ENCODE data around the gene TMEM231.

The TMEM231 gene

DNA sequence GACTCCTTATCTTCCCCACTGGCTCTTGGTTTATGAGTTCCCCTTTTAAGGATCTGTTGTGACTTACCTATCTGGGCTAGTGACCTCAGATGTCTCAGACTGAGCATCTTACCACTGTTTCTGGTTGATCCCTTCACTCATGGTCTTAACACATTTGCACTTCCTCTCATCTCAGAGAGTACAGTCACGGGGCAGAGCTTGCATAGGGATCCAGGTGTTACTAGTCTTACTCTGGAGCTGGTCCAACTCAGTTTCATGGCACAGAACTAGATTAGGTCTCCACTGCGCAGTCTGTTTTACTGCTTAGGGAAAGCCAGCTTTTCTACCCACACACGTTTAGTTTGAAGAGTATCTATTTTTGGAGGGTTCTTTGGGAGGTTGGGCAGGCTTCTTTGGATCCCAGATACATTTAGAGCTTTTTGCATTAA is 20.3 kb upstream of the TMEM231 start:
- DNase-seq (ENCODE audit: low read depth) = no peak
- TF ChIP-seq, protein P1, sequence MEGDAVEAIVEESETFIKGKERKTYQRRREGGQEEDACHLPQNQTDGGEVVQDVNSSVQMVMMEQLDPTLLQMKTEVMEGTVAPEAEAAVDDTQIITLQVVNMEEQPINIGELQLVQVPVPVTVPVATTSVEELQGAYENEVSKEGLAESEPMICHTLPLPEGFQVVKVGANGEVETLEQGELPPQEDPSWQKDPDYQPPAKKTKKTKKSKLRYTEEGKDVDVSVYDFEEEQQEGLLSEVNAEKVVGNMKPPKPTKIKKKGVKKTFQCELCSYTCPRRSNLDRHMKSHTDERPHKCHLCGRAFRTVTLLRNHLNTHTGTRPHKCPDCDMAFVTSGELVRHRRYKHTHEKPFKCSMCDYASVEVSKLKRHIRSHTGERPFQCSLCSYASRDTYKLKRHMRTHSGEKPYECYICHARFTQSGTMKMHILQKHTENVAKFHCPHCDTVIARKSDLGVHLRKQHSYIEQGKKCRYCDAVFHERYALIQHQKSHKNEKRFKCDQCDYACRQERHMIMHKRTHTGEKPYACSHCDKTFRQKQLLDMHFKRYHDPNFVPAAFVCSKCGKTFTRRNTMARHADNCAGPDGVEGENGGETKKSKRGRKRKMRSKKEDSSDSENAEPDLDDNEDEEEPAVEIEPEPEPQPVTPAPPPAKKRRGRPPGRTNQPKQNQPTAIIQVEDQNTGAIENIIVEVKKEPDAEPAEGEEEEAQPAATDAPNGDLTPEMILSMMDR (conservative IDR thresholded peaks at IDR 0.05; ENCODE audit: low read length) = no peak

DNA sequence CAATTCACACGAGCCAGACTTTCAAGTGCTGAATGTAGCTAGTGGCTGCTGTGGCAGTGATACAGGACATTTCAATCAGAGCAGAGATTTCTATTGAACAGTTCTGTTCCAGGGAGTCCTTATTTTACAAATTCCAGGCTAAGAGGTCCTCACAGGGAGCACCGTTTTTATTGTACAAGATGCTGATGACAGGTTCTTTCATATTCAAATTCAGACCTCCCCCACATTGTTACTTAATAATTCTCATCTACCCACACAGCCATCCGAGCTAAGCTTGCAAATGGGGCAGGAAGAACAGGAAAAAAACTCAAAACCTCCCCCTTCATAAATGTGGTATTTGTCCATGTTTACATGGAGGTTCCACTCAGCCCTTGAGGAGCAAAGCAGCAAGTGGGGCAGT is 19.9 kb upstream of the TMEM231 start:
- TF ChIP-seq, protein P1 (conservative IDR thresholded peaks at IDR 0.05; ENCODE audit: low read length) = no peak
- DNase-seq (ENCODE audit: low read depth) = no peak
- H3K4me3 ChIP-seq (ENCODE audit: low read length) = no peak overlapping the region

More for the DNA sequence above, 20.3 kb upstream of the TMEM231 start:
- no peak overlapping the region for H3K4me3 ChIP-seq (ENCODE audit: low read length)

DNA sequence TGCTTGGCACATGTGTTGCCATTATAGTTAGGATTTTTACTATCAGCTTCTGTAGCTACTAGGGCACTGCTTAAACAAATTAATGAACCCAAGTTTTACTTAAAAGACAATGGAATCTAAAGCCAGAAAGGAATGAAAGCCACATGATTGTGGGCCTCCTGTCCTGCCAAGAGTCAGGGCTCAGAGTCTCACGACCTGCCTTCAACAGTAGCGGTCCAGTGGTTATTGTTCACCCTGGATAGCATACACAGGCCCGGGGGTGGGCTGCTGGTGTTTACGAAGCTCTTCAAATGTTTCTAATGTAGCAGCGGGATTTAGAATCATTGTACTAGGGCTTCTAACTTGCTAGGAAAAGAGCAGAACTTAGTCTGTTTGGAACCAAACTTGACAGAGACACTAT is 17.9 kb upstream of the TMEM231 start:
- TF ChIP-seq, protein P1 (conservative IDR thresholded peaks at IDR 0.05; ENCODE audit: low read length) = no peak
- DNase-seq (ENCODE audit: low read depth) = no peak
- H3K4me3 ChIP-seq (ENCODE audit: low read length) = no peak overlapping the region

DNA sequence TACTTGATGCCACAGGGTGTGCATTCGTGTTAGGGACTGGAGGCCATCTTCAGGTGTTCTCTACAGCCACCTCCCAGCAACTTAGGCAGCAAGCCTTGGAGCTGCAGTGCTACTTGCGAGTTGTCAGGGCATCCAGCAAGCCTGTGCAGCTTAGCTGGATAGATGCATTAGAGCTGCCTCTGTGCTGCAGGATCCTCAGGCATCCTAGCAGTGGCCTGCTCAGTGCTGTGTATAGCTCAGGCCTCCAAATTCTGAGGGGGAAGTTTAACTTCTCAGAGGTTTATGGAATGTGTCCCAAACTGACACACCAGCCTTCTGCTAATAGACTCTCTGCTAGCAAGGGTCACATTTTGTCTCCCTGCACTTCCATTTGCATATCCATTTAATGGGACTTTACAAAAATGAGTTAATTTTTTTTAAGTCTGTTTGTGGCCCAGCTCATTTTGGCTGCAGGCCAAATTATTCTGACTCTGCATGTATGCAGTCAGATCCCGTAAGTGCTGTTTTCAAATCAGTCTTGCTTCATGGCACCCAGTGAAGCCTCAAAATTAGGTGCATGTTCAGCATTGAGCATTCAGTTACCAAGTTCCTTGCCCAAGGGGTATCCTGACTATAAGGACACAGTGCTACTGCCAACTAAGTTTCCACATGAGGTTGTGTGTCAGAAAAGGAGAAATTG is 17.0 kb upstream of the TMEM231 start:
- H3K4me3 ChIP-seq (ENCODE audit: low read length) = no peak overlapping the region
- TF ChIP-seq, protein P1 (conservative IDR thresholded peaks at IDR 0.05; ENCODE audit: low read length) = no peak
- DNase-seq (ENCODE audit: low read depth) = no peak

DNA sequence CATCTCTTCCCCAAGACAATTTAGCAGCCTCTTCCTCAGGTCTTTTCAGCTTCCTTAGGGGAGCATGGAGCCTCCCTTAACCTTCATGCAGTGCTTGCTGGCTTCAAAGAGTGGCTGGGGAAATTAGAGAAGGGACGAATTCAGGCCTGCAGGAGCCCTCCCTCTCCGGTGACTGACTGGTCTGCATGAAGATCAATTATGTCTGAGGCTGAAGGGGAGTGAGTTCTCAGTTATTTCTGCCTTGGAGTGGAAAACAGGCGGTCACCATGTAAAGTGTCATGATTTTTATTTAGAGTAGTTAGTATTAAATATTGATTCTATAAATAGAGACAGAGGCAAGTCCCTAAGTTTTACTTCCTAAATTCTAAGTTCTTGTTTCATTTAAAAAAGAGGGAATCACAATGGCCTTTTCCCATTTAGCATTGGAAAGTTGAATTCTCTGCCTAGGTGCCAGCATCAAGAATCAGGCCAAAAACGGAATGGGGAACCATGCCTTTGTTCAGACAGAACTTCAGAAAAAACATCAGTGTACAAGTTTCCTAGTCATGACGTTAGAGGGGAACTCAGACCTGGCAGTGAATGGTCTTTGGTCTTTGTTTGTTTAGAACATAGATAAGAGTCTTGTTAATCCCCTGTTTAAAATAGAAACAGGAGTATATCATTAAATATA is 14.5 kb upstream of the TMEM231 start:
- DNase-seq (ENCODE audit: low read depth) = no peak
- TF ChIP-seq, protein P1 (conservative IDR thresholded peaks at IDR 0.05; ENCODE audit: low read length) = no peak

DNA sequence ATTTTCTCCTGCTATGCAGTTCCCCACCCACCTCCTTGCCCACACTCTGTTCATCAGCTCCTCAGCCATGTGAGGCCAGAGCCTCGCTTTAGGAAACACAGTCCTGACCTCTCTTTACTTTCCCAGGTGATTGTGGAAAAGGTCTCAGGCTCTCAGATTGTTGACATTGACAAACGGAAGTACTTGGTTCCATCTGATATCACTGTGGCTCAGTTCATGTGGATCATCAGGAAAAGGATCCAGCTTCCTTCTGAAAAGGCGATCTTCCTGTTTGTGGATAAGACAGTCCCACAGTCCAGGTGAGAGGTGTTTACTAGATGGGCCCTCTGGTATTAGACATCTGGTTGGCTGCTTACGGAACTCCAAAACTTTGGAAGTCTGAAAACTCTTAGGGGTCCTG is 11.9 kb upstream of the TMEM231 start:
- TF ChIP-seq, protein P1 (conservative IDR thresholded peaks at IDR 0.05; ENCODE audit: low read length) = no peak
- no peak for DNase-seq (ENCODE audit: low read depth)
- 0 out of 2 replicates have a peak overlapping the region, but pooled peaks have one; percentile 15 for H3K4me3 ChIP-seq (ENCODE audit: low read length)

More for the DNA sequence above, 14.5 kb upstream of the TMEM231 start:
- H3K4me3 ChIP-seq (ENCODE audit: low read length) = no peak overlapping the region

DNA sequence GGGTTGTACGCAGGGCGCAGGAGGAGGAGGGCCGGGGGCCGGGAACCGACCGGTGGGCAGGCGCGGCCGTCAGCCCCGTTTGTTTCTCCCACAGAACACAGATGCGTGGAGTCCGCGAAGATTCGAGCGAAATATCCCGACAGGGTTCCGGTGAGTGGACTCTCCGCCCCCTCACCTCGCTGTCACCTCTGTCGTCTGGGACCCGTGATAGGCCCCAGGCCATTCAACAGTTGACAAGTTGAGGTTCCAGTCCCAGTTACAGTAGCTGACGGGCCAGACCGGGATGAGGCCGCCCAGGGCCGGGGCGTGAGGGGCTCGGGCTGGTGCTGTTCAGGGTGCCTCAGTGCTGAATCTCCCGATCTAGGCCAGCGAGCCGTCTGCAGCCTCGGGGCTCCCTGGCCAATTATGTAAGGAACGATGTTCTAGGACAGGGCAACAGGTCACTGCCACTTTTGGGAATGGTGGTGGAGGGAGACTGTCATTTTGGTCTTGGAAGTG is 10.8 kb upstream of the TMEM231 start:
- TF ChIP-seq, protein P1 (conservative IDR thresholded peaks at IDR 0.05; ENCODE audit: low read length) = no peak
- no peak for DNase-seq (ENCODE audit: low read depth)
- peak overlapping the region; percentile 91 for H3K4me3 ChIP-seq (ENCODE audit: low read length)

Measured in AG10803 (cell line).